ENCODE measurements around the gene SRGAP2B. TPM values are rescaled to one million over a fixed set of nuclear protein-coding genes. Genes with fewer than 3 reads are reported as not detected.

SRGAP2B gene
- total RNA-seq (ENCODE audit: low replicate concordance): 54.4 and 59.4 TPM in 2 replicates

DNA sequence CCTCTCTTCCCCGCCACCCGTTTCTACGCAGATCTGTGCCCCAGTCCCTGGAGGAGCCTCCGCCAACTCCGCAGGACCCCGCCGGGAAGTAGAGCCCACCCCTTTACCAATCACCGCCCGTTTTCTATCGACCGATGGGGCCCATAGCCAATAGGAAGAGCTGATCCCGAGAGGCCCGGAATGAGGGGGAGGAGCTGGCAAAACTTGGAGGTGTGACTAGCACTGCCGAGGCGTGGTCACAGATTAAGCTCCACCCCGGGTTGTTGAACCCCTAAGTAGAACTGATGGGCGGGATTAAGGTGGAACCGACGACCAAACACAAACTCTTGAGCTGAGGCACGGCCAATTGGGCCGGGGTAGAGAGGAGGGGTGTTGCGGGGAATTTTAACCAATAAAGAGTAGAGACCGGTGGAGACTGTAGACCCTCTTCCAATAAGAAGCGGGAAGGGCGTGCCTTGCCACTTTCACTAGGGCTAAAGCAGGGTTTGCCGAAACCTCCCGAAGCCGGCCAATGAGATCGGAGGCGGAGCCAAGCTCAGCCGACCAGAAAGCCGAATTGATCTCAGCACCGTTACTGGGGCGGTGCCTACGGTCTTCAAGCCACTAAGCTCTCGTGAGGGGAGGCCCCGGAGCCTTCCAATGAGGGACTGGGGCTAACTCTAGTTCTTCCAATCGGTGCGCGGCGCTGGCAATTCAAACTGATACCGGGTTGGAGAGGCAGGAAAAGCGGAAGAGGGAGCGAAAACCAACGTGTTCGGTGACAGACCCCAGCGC is at the start of gene SRGAP2B, which contains the start of gene FAM72D:
SRGAP2B (minus strand) TSS at position 45 of the 774 bp plus-strand sequence. CDS start 2,427 bp downstream, outside the sequence.
FAM72D (plus strand) TSS at position 691 of the 774 bp plus-strand sequence. CDS start 874 bp downstream, outside the sequence.

Other genes starting within 250 kb of the SRGAP2B start
- 0.68 TPM in 1 of 2 replicates, not detected in the other for gene FAM72D, start 646 bp upstream of the SRGAP2B start, total RNA-seq (ENCODE audit: low replicate concordance)
- not detected in 2 replicates for gene PPIAL4D, start 146.8 kb upstream of the SRGAP2B start, total RNA-seq (ENCODE audit: low replicate concordance)

Measured in smooth muscle cell of the coronary artery (primary cell).